B cell (primary cell): Measurements from ENCODE around the gene DHX57. TPM values are rescaled to one million over a fixed set of nuclear protein-coding genes. Genes with fewer than 3 reads are reported as not detected.
A peak's percentile ranks its signal among the peaks of the same experiment; 100 is the strongest.

ENCODE experiments used
- ATAC-seq: fragments of 200-7000 bp; cut with Tn5 transposase; one replicate; pipeline ENCODE4 v1.10.0; 2021; ENCODE audit warnings: low read depth, mild to moderate bottlenecking, moderate number of reproducible peaks, moderate library complexity
- CTCF ChIA-PET: fragments of 350-600 bp; sonication (Branson Sonifier 250); formaldehyde crosslinking; loops from one replicate; lab custom pipeline; 2021; ENCODE audit warnings: antibody characterized with exemption, inconsistent platforms; lab: Charles Lee
- POLR2A ChIA-PET: fragments of 350-600 bp; sonication (Branson Sonifier 250); formaldehyde crosslinking; loops from one replicate; lab custom pipeline; 2021; ENCODE audit warnings: antibody characterized with exemption; lab: Charles Lee
- DNase-seq: peaks from one replicate; pipeline ENCODE4 v3.0.0; 2013
- H2AFZ ChIP-seq: 2 replicates; pipeline ENCODE4 v1.6.1; 2012; ENCODE audit warnings: mild to moderate bottlenecking, low read depth, low read length; ENCODE audit not compliant: insufficient read depth, poor library complexity, severe bottlenecking
- H3K27ac ChIP-seq, 2 donors: 1 replicate in 1 of 2; 2 replicates in 1 of 2; pipeline ENCODE4 v1.5.1; 2012 to 2013; ENCODE audit warnings: low read length in 2 of 2, mild to moderate bottlenecking in 2 of 2, moderate library complexity in 1 of 2
- H3K27me3 ChIP-seq, 4 experiments: fragments of 200-600 bp in 1 of 4; sonication (generic) in 1 of 4; replicated peaks in 1 of 4; 1 replicate in 2 of 4; 2 replicates in 2 of 4; pipeline versions ENCODE4 v1.6.1 to v1.7.0; 2013 to 2016; ENCODE audit warnings: low read length in 3 of 4, mild to moderate bottlenecking in 2 of 4, mixed read lengths in 1 of 4, moderate library complexity in 1 of 4; ENCODE audit not compliant: insufficient read depth in 4 of 4, control insufficient read depth in 3 of 4; ENCODE audit errors: control extremely low read depth in 1 of 4
- H3K36me3 ChIP-seq, 2 experiments: replicated peaks in 1 of 2; 1 replicate in 1 of 2; 2 replicates in 1 of 2; pipeline versions ENCODE4 v1.6.1 to v1.7.1; 2013; ENCODE audit warnings: low read length in 1 of 2; ENCODE audit not compliant: insufficient read depth in 2 of 2, control insufficient read depth in 1 of 2; ENCODE audit errors: control extremely low read depth in 1 of 2, extremely low read depth in 1 of 2
- H3K4me1 ChIP-seq, 2 donors: fragments of 200-600 bp in 1 of 2; sonication (generic) in 1 of 2; 1 replicate in 1 of 2; 2 replicates in 1 of 2; pipeline versions ENCODE4 v1.5.1 to v1.6.1; 2013 to 2017; ENCODE audit warnings: low read length in 2 of 2; ENCODE audit not compliant: control insufficient read depth in 2 of 2, insufficient read depth in 2 of 2
- H3K4me2 ChIP-seq: replicated peaks from 2 replicates; pipeline ENCODE3; 2012; ENCODE audit warnings: mild to moderate bottlenecking, low read depth, low read length; ENCODE audit not compliant: poor library complexity, severe bottlenecking
- H3K4me3 ChIP-seq, 5 experiments: fragments of 200-600 bp in 1 of 5; sonication (generic) in 1 of 5; 1 replicate in 3 of 5; 2 replicates in 2 of 5; pipeline versions ENCODE4 v1.5.1 to v1.7.0; 2011 to 2016; ENCODE audit warnings: low read length in 4 of 5, mild to moderate bottlenecking in 4 of 5, low read depth in 2 of 5, control low read depth in 1 of 5, moderate library complexity in 1 of 5; ENCODE audit not compliant: insufficient read depth in 1 of 5; ENCODE audit errors: control extremely low read depth in 1 of 5, extremely low read depth in 1 of 5
- H3K79me2 ChIP-seq: fragments of 200-600 bp; sonication (generic); one replicate; pipeline ENCODE4 v1.6.0; 2016; ENCODE audit warnings: low read length; ENCODE audit not compliant: control insufficient read depth, insufficient read depth
- H3K9ac ChIP-seq: fragments of 200-600 bp; sonication (generic); 2 replicates; pipeline ENCODE4 v1.6.1; 2017; ENCODE audit warnings: mild to moderate bottlenecking, low read length, moderate library complexity
- H3K9me3 ChIP-seq, 3 donors: one replicate each; pipeline versions ENCODE4 v1.6.1 to v1.7.1; 2013; ENCODE audit warnings: low read length in 2 of 3; ENCODE audit not compliant: control insufficient read depth in 2 of 3, insufficient read depth in 1 of 3; ENCODE audit errors: control extremely low read depth in 1 of 3
- H4K20me1 ChIP-seq: 2 replicates; pipeline ENCODE4 v1.6.0; 2012; ENCODE audit warnings: mild to moderate bottlenecking, low read length; ENCODE audit not compliant: insufficient read depth, control insufficient read depth, poor library complexity, severe bottlenecking
- H3K27ac Mint-ChIP-seq: one replicate; pipeline ENCODE4 v1.8.0; 2021; ENCODE audit warnings: mixed read lengths
- H3K27me3 Mint-ChIP-seq: one replicate; pipeline ENCODE4 v1.8.0; 2021; ENCODE audit warnings: mixed read lengths
- H3K4me1 Mint-ChIP-seq: one replicate; pipeline ENCODE4 v1.8.0; 2021; ENCODE audit warnings: mixed read lengths
- H3K4me3 Mint-ChIP-seq: one replicate; pipeline ENCODE4 v1.8.0; 2021; ENCODE audit warnings: mixed read lengths
- H3K9me3 Mint-ChIP-seq: one replicate; pipeline ENCODE4 v1.8.0; 2022; ENCODE audit warnings: mixed read lengths; ENCODE audit not compliant: insufficient read depth
- EZH2 ChIP-seq: IDR thresholded peaks from 2 replicates; pipeline ENCODE4 v1.6.1; 2012; ENCODE audit warnings: borderline replicate concordance, low read depth, mild to moderate bottlenecking, moderate library complexity, low read length; ENCODE audit not compliant: insufficient read depth, poor library complexity, severe bottlenecking
- WGBS: methylation state at CpG from one replicate; pipeline ENCODE4 v1.1.5; 2013; ENCODE audit warnings: missing lambda C conversion rate; ENCODE audit not compliant: insufficient coverage; 5-methylcytosine and 5-hydroxymethylcytosine counted together
- intact Hi-C: fragments of 100-400 bp; cut with micrococcal nuclease; formaldehyde crosslinking; loops from one replicate; pipeline ENCODE4 v1.10.0; 2022
- polyA plus RNA-seq: library from polyadenylated mRNA; depleted of rRNA; stranded (reverse); fragments of >200 nt; gene quantifications from 2 replicates; pipeline ENCODE4 v1.2.3, GENCODE V29; 2012
- total RNA-seq, 2 donors: library from RNA; stranded (reverse); fragments of 120-200 nt in 1 of 2; gene quantifications; 1 replicate in 1 of 2; 2 replicates in 1 of 2; pipeline versions ENCODE4 v1.2.3 to v1.2.4, GENCODE V29; 2013 to 2022
- TF ChIP-seq, protein P1 (sequence below): fragments of 200-600 bp; IDR thresholded peaks from one replicate; pipeline ENCODE4 v1.8.0; 2022; ENCODE audit warnings: antibody characterized with exemption, mild to moderate bottlenecking

DHX57 gene
- total and polyA plus RNA-seq, 2 donors (not counting 1 experiment from before 2014, with no cell fraction given), result 7.7 to 25.0 TPM

- H3K9me3 Mint-ChIP-seq, result no peaks in the 10 kb centered on the region
- no peak overlapping the region for H2AFZ ChIP-seq
- no peak overlapping the region for H3K4me3 Mint-ChIP-seq
- H3K27ac Mint-ChIP-seq, result peak overlapping the region; percentile 94
- CTCF ChIA-PET, result interaction anchor here (1.4 kb wide), 2 partner anchors 8 to 254 kb away, joined by 4 to 8 read pairs; no protein-coding TSS in a partner anchor
- H3K36me3 ChIP-seq, result peaks cover 0 to 20% of the 10 kb centered on the region in 2 experiments
- no peak overlapping the region for H3K9ac ChIP-seq
- H3K4me1 ChIP-seq, result peaks cover 44 to 50% of the 10 kb centered on the region in 2 donors
- peaks cover 39% of the 10 kb centered on the region for H3K4me1 Mint-ChIP-seq
- peak overlapping the region; percentile 30 to 72 for H3K27ac ChIP-seq
- peak overlapping the region; percentile 51 for H3K4me2 ChIP-seq
- peak; percentile 8 for DNase-seq
- H3K4me3 ChIP-seq, result no peak overlapping the region
- H3K79me2 ChIP-seq, result no peaks in the 10 kb centered on the region
- H4K20me1 ChIP-seq, result no peaks in the 10 kb centered on the region
- H3K27me3 ChIP-seq, result no peaks in the 10 kb centered on the region
- POLR2A ChIA-PET, result interaction anchor here (1.1 to 1.3 kb wide), 2 partner anchors 28 to 84 kb away, joined by 3 to 4 read pairs; partner anchors contain the start of gene SRSF7
- intact Hi-C loops, result loop anchor here (1.0 to 10.0 kb wide), 2 partner anchors 60 to 254 kb away; partner anchors contain the start of gene GEMIN6
- no peak for ATAC-seq
- WGBS, result 71% methylated on average over 1 of the region's 1 CpG
- H3K27me3 Mint-ChIP-seq, result no peaks in the 10 kb centered on the region
- TF ChIP-seq, protein P1, sequence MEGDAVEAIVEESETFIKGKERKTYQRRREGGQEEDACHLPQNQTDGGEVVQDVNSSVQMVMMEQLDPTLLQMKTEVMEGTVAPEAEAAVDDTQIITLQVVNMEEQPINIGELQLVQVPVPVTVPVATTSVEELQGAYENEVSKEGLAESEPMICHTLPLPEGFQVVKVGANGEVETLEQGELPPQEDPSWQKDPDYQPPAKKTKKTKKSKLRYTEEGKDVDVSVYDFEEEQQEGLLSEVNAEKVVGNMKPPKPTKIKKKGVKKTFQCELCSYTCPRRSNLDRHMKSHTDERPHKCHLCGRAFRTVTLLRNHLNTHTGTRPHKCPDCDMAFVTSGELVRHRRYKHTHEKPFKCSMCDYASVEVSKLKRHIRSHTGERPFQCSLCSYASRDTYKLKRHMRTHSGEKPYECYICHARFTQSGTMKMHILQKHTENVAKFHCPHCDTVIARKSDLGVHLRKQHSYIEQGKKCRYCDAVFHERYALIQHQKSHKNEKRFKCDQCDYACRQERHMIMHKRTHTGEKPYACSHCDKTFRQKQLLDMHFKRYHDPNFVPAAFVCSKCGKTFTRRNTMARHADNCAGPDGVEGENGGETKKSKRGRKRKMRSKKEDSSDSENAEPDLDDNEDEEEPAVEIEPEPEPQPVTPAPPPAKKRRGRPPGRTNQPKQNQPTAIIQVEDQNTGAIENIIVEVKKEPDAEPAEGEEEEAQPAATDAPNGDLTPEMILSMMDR, result peak; percentile 19
- TF ChIP-seq EZH2, result no peak
- peaks cover 0 to 14% (median 3%) of the 10 kb centered on the region in 3 donors for H3K9me3 ChIP-seq
These were observed 40.6 kb downstream of the DHX57 start for GRCh38 chr2:38835015-38835601.

DNA sequence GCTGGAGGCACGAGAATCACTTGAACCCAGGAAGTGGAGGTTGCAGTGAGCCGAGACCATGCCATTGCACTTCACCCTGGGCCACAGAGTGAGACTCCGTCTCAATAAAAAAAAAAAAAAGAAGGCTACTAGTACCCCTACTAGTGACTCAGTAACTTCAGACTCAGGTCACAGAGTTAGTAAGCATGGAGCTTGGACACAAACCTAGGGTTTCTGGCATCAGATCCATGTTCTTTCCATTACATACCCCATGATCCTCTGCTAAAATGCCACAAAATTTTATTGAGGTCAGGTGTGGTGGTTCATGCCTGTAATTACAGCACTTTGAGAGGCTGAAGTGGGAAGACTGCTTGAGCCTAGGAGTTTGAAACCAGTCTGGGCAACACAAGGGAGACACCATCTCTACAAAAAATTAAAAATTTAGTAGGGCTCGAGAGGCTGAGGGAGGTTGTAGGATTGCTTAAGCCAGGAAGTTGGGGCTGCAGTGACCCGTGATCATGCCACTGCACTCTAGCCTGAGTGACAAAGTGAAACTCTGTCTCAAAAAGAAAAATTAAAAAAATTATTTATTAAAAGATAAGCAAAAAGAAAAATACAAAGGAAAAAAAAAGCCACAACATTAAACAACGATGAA lies 45.1 kb downstream of the DHX57 start:
- peaks cover 7 to 9% of the 10 kb centered on the region in 2 donors for H3K4me1 ChIP-seq
- H3K4me3 ChIP-seq, result no peak overlapping the region
- no peaks in the 10 kb centered on the region for H4K20me1 ChIP-seq
- no peak for DNase-seq
- no peaks in the 10 kb centered on the region for H3K9me3 Mint-ChIP-seq
- no peaks in the 10 kb centered on the region for H3K79me2 ChIP-seq
- intact Hi-C loops, result loop anchor here (10.0 kb wide), 1 partner anchor 56 kb away; the partner anchor contains the start of gene GEMIN6
- no peak overlapping the region for H3K4me3 Mint-ChIP-seq
- WGBS, result 100% methylated on average over 3 of the region's 6 CpGs
- no peak for TF ChIP-seq EZH2
- TF ChIP-seq, protein P1, result no peak
- H3K4me2 ChIP-seq, result no peak overlapping the region
- no peak for ATAC-seq
- no peak overlapping the region for H2AFZ ChIP-seq
- CTCF ChIA-PET, result no interaction called here
- H3K4me1 Mint-ChIP-seq, result peaks cover 11% of the 10 kb centered on the region
- H3K36me3 ChIP-seq, result peaks cover 1 to 27% of the 10 kb centered on the region in 2 experiments
- H3K27me3 Mint-ChIP-seq, result no peaks in the 10 kb centered on the region
- no peaks in the 10 kb centered on the region for H3K9me3 ChIP-seq
- H3K27ac ChIP-seq, result no peak overlapping the region
- no peaks in the 10 kb centered on the region for H3K27me3 ChIP-seq
- H3K27ac Mint-ChIP-seq, result no peak overlapping the region
- POLR2A ChIA-PET, result no interaction called here
- H3K9ac ChIP-seq, result no peak overlapping the region
